ENCODE results near the gene TSPAN4. TPM values are rescaled to one million over a fixed set of nuclear protein-coding genes. Genes with fewer than 3 reads are reported as not detected.

TSPAN4 gene
- total RNA-seq, 4 donors from 2014 or later: 25.1 to 75.0 (median 32.4) TPM

DNA sequence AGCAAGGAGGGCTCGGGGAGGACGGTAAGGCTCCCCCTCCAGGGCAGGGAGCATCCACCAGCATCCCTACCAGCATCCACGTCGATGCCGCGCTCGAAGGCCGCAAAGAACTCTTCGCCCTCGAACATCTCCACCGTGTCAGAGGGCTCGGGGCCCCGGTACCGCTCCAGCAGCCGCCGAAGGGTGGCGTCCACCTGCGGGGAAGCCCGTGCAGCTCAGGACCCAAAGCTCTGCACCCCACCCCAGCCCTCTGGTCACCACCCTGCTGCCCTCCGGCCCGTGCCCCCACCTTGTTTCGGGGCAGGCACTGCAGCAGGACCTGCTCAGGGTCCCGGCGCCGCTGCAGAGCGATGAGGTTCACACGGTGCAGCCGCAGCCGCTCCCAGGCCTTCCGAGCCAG lies 42.2 kb upstream of the TSPAN4 start:
- peaks cover 26 to 44% (median 34%) of the 10 kb centered on the region in 4 donors for H3K4me1 ChIP-seq
- in situ Hi-C loops (cut with MboI; ENCODE audit: low pct_ligation_motif_present in 1 of 4, low pct_unique_long_range_greater_than_20kb in 1 of 4, low sequenced_read_pairs in 3 of 4): no loop called here

DNA sequence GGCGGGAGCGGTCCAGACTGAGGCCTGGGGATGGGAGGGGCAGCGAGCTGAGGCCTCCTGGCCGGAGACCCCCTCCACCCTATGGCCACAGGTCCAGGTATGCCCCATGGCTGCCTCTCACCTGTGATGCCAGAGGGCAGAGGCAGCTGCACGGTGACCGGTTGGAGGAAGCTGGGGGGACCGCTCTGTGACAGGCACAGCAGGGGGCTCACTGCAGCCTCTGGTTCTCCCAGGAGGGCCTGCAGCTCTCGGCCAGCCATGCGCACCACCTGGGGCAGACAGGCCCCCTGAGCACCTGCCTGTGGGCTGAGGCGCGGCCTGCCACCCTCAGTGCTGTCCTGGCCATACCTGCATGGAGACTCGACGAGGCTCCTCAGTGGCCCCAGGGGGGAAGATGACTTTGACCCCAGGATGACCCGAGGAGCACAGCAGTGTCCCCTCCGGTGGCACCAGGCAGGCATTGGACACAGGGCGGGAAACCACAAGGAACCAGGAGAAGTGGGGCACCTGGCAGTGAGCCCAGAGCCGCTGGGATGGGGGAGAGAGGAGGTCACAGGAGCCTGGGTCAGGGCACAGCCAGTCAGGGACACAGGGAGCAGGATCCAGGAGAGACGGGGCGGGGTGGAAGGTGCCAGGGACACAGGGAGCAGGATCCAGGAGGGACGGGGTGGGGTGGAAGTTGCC lies 41.4 kb upstream of the TSPAN4 start:
- no peak for DNase-seq
- Histone ChIP-seq H3K27ac (no peak overlapping the region), H3K27me3 (no peaks in the 10 kb centered on the region), H3K36me3 (no peaks in the 10 kb centered on the region), H3K4me3 (no peak overlapping the region), H3K4me1 (peaks cover 21 to 38% (median 30%) of the 10 kb centered on the region in 4 donors), H3K9me3 (no peaks in the 10 kb centered on the region)
- in situ Hi-C loops (cut with MboI; ENCODE audit: low pct_ligation_motif_present in 1 of 4, low pct_unique_long_range_greater_than_20kb in 1 of 4, low sequenced_read_pairs in 3 of 4): no loop called here
- WGBS, 2 donors (ENCODE audit: low coverage in 1 of 2): 88% methylated on average over 18 of the region's 20 CpGs; no CpG with 5 or more reads in 1 of the 2 donors
- TF ChIP-seq, protein P1, sequence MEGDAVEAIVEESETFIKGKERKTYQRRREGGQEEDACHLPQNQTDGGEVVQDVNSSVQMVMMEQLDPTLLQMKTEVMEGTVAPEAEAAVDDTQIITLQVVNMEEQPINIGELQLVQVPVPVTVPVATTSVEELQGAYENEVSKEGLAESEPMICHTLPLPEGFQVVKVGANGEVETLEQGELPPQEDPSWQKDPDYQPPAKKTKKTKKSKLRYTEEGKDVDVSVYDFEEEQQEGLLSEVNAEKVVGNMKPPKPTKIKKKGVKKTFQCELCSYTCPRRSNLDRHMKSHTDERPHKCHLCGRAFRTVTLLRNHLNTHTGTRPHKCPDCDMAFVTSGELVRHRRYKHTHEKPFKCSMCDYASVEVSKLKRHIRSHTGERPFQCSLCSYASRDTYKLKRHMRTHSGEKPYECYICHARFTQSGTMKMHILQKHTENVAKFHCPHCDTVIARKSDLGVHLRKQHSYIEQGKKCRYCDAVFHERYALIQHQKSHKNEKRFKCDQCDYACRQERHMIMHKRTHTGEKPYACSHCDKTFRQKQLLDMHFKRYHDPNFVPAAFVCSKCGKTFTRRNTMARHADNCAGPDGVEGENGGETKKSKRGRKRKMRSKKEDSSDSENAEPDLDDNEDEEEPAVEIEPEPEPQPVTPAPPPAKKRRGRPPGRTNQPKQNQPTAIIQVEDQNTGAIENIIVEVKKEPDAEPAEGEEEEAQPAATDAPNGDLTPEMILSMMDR (IDR thresholded peaks at IDR 0.05): no peak
- TF ChIP-seq EP300 (IDR thresholded peaks at IDR 0.05; ENCODE audit: low read depth): no peak
- no peak for TF ChIP-seq POLR2A (IDR thresholded peaks at IDR 0.05)
- no peak for TF ChIP-seq POLR2AphosphoS5 (IDR thresholded peaks at IDR 0.05)
- intact Hi-C loops (cut with DNase I; ENCODE audit: low total_unique reads): no loop called here

More for the DNA sequence above, 42.2 kb upstream of the TSPAN4 start:
- Histone ChIP-seq H3K27me3 (no peaks in the 10 kb centered on the region), H3K36me3 (no peaks in the 10 kb centered on the region), H3K27ac (no peak overlapping the region), H3K4me3 (no peak overlapping the region), H3K9me3 (no peaks in the 10 kb centered on the region)
- WGBS, 2 donors (ENCODE audit: low coverage in 1 of 2): 93% methylated on average over 26 of the region's 30 CpGs; no CpG with 5 or more reads in 1 of the 2 donors
- no peak for TF ChIP-seq POLR2A (IDR thresholded peaks at IDR 0.05)
- TF ChIP-seq POLR2AphosphoS5 (IDR thresholded peaks at IDR 0.05): no peak
- no peak for TF ChIP-seq EP300 (IDR thresholded peaks at IDR 0.05; ENCODE audit: low read depth)
- TF ChIP-seq, protein P1 (IDR thresholded peaks at IDR 0.05): no peak
- intact Hi-C loops (cut with DNase I; ENCODE audit: low total_unique reads): no loop called here
- no peak for DNase-seq

- TF ChIP-seq POLR2AphosphoS5 (IDR thresholded peaks at IDR 0.05) (no peak), EP300 (IDR thresholded peaks at IDR 0.05; ENCODE audit: low read depth) (no peak), POLR2A (IDR thresholded peaks at IDR 0.05) (no peak)
- TF ChIP-seq, protein P1 (IDR thresholded peaks at IDR 0.05): no peak
- no peak for DNase-seq
- no peaks in the 10 kb centered on the region for H3K9me3 ChIP-seq
- intact Hi-C loops (cut with DNase I; ENCODE audit: low total_unique reads) (no loop called here), in situ Hi-C loops (cut with MboI; ENCODE audit: low pct_ligation_motif_present in 1 of 4, low pct_unique_long_range_greater_than_20kb in 1 of 4, low sequenced_read_pairs in 3 of 4) (no loop called here)
- no peaks in the 10 kb centered on the region for H3K27me3 ChIP-seq
- H3K4me1 ChIP-seq: peaks cover 14 to 29% (median 22%) of the 10 kb centered on the region in 4 donors
- H3K4me3 ChIP-seq: no peak overlapping the region
- no peaks in the 10 kb centered on the region for H3K36me3 ChIP-seq
- WGBS, 2 donors (ENCODE audit: low coverage in 1 of 2): 97% methylated on average over 18 of the region's 21 CpGs; no CpG with 5 or more reads in 1 of the 2 donors
- H3K27ac ChIP-seq: no peak overlapping the region
Observed at GRCh38 chr11:802018-802617, 40.5 kb upstream of the TSPAN4 start.

DNA sequence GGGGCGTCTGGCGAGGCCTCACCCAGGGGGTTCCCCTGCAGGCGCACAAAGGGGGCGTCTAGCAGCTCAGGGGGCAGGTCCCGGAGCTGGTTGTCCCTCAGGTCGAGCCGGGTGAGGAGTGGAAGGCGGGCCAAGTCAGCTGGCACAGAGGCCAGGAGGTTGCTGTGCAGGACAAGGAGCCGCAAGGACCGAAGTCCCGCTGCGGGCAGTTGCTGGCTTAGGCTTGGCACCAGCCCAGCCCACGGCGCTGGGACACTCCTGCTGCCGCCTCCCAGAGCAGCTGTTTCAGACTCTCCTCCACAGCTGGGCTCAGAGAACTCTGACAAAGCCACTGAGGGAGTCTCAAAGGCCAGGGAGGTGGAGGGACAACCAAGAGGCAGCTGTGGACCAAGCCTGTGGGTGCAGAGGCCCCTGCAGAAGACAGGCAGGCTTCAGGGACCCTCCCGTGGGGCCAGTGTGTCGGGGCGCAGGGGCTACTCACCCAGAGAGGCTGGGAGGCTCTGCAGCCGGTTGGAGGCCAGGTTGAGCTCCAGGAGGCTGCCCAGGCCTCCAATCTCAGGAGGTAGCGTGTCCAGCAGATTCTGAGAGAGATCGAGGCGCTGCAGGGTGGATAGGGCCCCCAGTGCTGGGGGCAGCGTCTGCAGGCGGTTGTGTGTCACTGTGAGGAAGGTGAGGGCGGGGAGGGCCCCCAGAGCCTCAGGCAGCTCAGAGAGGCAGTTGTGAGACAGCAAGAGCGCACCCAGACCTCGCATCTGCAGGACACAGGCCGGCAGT lies 39.8 kb upstream of the TSPAN4 start:
- in situ Hi-C loops (cut with MboI; ENCODE audit: low pct_ligation_motif_present in 1 of 4, low pct_unique_long_range_greater_than_20kb in 1 of 4, low sequenced_read_pairs in 3 of 4) (no loop called here), intact Hi-C loops (cut with DNase I; ENCODE audit: low total_unique reads) (no loop called here)
- 92% methylated on average over 24 of the region's 28 CpGs; no CpG with 5 or more reads in 1 of the 2 donors for WGBS, 2 donors (ENCODE audit: low coverage in 1 of 2)
- peaks cover 14 to 29% (median 24%) of the 10 kb centered on the region in 4 donors for H3K4me1 ChIP-seq
- no peak overlapping the region for H3K4me3 ChIP-seq
- no peak overlapping the region for H3K27ac ChIP-seq
- no peak for TF ChIP-seq POLR2A (IDR thresholded peaks at IDR 0.05)
- no peak for TF ChIP-seq EP300 (IDR thresholded peaks at IDR 0.05; ENCODE audit: low read depth)
- TF ChIP-seq POLR2AphosphoS5 (IDR thresholded peaks at IDR 0.05): no peak
- TF ChIP-seq, protein P1 (IDR thresholded peaks at IDR 0.05): no peak
- H3K9me3 ChIP-seq: no peaks in the 10 kb centered on the region
- no peaks in the 10 kb centered on the region for H3K36me3 ChIP-seq
- DNase-seq: no peak
- H3K27me3 ChIP-seq: no peaks in the 10 kb centered on the region
